Sigmoid colon (tissue), 7 donors: ENCODE data around the gene PEX6. TPM values are rescaled to one million over a fixed set of nuclear protein-coding genes. Genes with fewer than 3 reads are reported as not detected.
"Not testable (repeated sequence)": the region's sequence is repeated elsewhere in the genome, so short reads cannot be mapped to it uniquely, and the experiment has no call there.

Source experiments
- DNase-seq: peaks from one replicate; pipeline ENCODE4 v3.0.0-alpha.2; 2019
- H3K27ac ChIP-seq, 4 donors: fragments of 200-600 bp; sonication (generic); one replicate each; pipeline ENCODE4 v1.5.1; 2016 to 2019; ENCODE audit warnings: mild to moderate bottlenecking in 1 of 4
- H3K27me3 ChIP-seq, 3 donors: fragments of 200-600 bp; sonication (generic); one replicate each; pipeline ENCODE4 v1.5.1; 2019; ENCODE audit warnings: mild to moderate bottlenecking in 1 of 3
- H3K36me3 ChIP-seq, 4 donors: fragments of 200-600 bp; sonication (generic); one replicate each; pipeline ENCODE4 v1.5.1; 2016 to 2019
- H3K4me1 ChIP-seq, 4 donors: fragments of 200-600 bp; sonication (generic); one replicate each; pipeline ENCODE4 v1.5.1; 2017 to 2019
- H3K4me3 ChIP-seq, 4 donors: fragments of 200-600 bp; sonication (generic); one replicate each; pipeline ENCODE4 v1.5.1; 2017 to 2019; ENCODE audit warnings: mild to moderate bottlenecking in 2 of 4, moderate library complexity in 1 of 4
- H3K9me3 ChIP-seq, 4 donors: fragments of 200-600 bp in 3 of 4; sonication (generic) in 3 of 4; one replicate each; pipeline versions ENCODE4 v1.5.1 to v1.6.1; 2013 to 2019
- CTCF ChIP-seq, 4 experiments: fragments of 450-650 bp in 3 of 4; fragments of 200-600 bp in 1 of 4; IDR thresholded peaks; one replicate each; pipeline ENCODE4 v1.5.1; 2016 to 2019; ENCODE audit warnings: antibody characterized with exemption in 4 of 4, mild to moderate bottlenecking in 3 of 4, moderate library complexity in 2 of 4
- EP300 ChIP-seq, 4 donors: sonication (generic); formaldehyde crosslinking; IDR thresholded peaks; one replicate each; pipeline ENCODE4 v1.6.1; 2017; ENCODE audit warnings: antibody characterized with exemption in 4 of 4
- POLR2A ChIP-seq, 2 donors: fragments of 450-650 bp; IDR thresholded peaks; one replicate each; pipeline ENCODE4 v1.6.1; 2016; ENCODE audit warnings: antibody characterized with exemption in 2 of 2, mild to moderate bottlenecking in 2 of 2, moderate library complexity in 2 of 2
- POLR2AphosphoS5 ChIP-seq, 4 donors: sonication (generic); formaldehyde crosslinking; IDR thresholded peaks; one replicate each; pipeline ENCODE4 v1.6.1; 2017; ENCODE audit warnings: antibody characterized with exemption in 4 of 4
- WGBS, 2 donors: extraction: QIAGEN DNeasy Blood & Tissue Kit; methylation state at CpG; one replicate each; pipeline ENCODE4 v1.1.7; 2013; 5-methylcytosine and 5-hydroxymethylcytosine counted together
- intact Hi-C: fragments of 100-400 bp; cut with DNase I; formaldehyde crosslinking; loops from one replicate; pipeline ENCODE4 v1.15.1; 2023
- polyA plus RNA-seq, 3 donors: library from polyadenylated mRNA; stranded (reverse); fragments of 200-250 nt; gene quantifications; one replicate each; pipeline ENCODE4 v1.2.3, GENCODE V29; 2013
- total RNA-seq, 4 donors: library from RNA; depleted of rRNA; stranded (reverse); fragments of >200 nt; gene quantifications; one replicate each; pipeline ENCODE4 v1.1.0, GENCODE V29; 2016
- donor health status: healthy with polysubstance abuse.
- donor health status: Bipolar disorder and iron deficiency.
- donor health status: healthy.

PEX6 gene
- total and polyA plus RNA-seq, 7 donors = 10.2 to 21.5 (median 18.2) TPM

DNA sequence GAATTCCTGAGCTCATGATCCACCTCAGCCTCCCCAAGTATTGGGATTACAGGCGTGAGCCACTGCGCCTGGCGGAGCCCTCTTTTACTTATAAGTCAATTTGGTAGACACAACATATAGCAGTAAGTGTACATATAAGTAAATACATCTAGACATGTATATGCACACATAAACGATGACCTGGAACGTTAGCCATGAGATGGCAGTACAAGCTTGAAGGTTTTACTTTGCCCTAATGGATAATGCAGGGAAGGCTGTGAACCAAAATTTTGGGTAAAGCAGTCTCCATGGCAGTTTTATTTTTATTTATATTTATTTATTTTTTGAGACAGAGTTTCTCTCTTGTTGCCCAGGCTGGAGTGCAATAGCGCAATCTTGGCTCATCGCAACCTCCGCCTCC lies 20.9 kb downstream of the PEX6 start:
- no peak overlapping the region for H3K27ac ChIP-seq
- H3K36me3 ChIP-seq = peaks cover 0 to 4% (median 0%) of the 10 kb centered on the region in 4 donors
- DNase-seq = no peak
- TF ChIP-seq CTCF (IDR thresholded peaks at IDR 0.05) = no peak
- TF ChIP-seq POLR2AphosphoS5 (IDR thresholded peaks at IDR 0.05) = no peak
- TF ChIP-seq EP300 (IDR thresholded peaks at IDR 0.05) = no peak
- TF ChIP-seq POLR2A (IDR thresholded peaks at IDR 0.05) = no peak
- intact Hi-C loops = no loop called here
- WGBS, 2 donors = 80 to 89% methylated on average over 8 of the region's 8 CpGs
- no peaks in the 10 kb centered on the region for H3K27me3 ChIP-seq
- no peaks in the 10 kb centered on the region for H3K9me3 ChIP-seq
- peaks cover 0 to 16% (median 14%) of the 10 kb centered on the region in 4 donors for H3K4me1 ChIP-seq
- H3K4me3 ChIP-seq = no peak overlapping the region

DNA sequence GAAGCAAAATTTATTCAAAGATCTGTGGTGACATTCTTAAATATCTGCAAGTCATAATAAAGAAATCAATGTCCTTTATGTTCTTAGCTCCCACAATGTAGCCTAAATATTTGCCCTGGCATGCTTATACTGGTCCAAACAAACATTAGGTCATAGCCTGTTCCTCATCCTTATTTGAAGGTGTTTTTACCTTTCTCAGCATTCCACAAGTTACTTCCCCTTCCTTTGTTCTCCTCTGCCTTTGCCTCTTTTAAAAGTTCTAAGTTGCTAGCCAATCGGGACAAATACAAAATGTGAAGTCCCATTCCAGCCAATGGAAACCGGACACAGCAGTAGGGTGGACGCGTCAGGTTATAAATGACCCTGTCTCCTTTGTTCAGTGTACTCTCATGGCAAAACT lies 24.6 kb downstream of the PEX6 start:
- DNase-seq, H3K27me3 ChIP-seq, H3K27ac ChIP-seq, H3K4me1 ChIP-seq, intact Hi-C loops, H3K4me3 ChIP-seq, H3K36me3 ChIP-seq, H3K9me3 ChIP-seq: not testable (repeated sequence)
- 80 to 92% methylated on average over 4 of the region's 4 CpGs for WGBS, 2 donors

- TF ChIP-seq POLR2AphosphoS5 (IDR thresholded peaks at IDR 0.05) = no peak
- TF ChIP-seq EP300 (IDR thresholded peaks at IDR 0.05) = no peak
- TF ChIP-seq POLR2A (IDR thresholded peaks at IDR 0.05) = no peak
- no peak for TF ChIP-seq CTCF (IDR thresholded peaks at IDR 0.05)
- DNase-seq = no peak
- Histone ChIP-seq H3K4me3 (no peak overlapping the region), H3K27ac (no peak overlapping the region), H3K36me3 (no peaks in the 10 kb centered on the region), H3K9me3 (no peaks in the 10 kb centered on the region), H3K27me3 (no peaks in the 10 kb centered on the region), H3K4me1 (peaks cover 0 to 10% (median 7%) of the 10 kb centered on the region in 4 donors)
- intact Hi-C loops = no loop called here
- 93 to 94% methylated on average over 4 of the region's 4 CpGs for WGBS, 2 donors
Observed at GRCh38 chr6:42952389-42952788, 26.6 kb downstream of the PEX6 start.

DNA sequence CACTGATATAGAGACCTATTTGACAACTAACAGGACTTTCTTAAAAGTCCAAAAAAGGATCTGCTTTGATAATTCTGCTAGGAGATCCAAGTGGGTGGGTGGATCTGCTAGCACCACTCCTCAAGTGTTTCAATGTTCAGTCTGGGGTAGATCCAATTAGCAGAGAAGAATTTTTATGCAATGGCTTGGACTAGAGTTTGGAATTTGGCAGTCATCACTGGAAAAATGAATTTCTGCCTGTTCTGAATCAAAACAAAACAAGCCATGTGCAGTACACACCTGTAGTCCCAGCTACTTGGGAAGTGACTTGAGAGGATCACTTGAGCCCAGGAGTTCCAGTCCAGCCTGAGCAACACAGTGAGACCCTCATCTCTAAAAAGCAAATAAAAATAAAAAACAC lies 31.0 kb downstream of the PEX6 start:
- peak in 1 of 4 donors; percentile 20 for TF ChIP-seq POLR2AphosphoS5 (IDR thresholded peaks at IDR 0.05)
- no peak for TF ChIP-seq EP300 (IDR thresholded peaks at IDR 0.05)
- intact Hi-C loops = no loop called here

GRCh38 chr6:42942444-42942843 lies 36.5 kb downstream of the PEX6 start:
- DNase-seq = no peak
- Histone ChIP-seq H3K4me3 (no peak overlapping the region), H3K36me3 (peaks cover 8 to 35% (median 26%) of the 10 kb centered on the region in 4 donors), H3K4me1 (no peaks in the 10 kb centered on the region), H3K27me3 (no peaks in the 10 kb centered on the region), H3K9me3 (no peaks in the 10 kb centered on the region), H3K27ac (no peak overlapping the region)
- intact Hi-C loops = no loop called here
- TF ChIP-seq POLR2A (IDR thresholded peaks at IDR 0.05) (no peak), CTCF (IDR thresholded peaks at IDR 0.05) (no peak), POLR2AphosphoS5 (IDR thresholded peaks at IDR 0.05) (no peak), EP300 (IDR thresholded peaks at IDR 0.05) (no peak)
- WGBS, 2 donors = 84 to 86% methylated on average over 7 of the region's 7 CpGs

More for the DNA sequence above, 31.0 kb downstream of the PEX6 start:
- no peak for DNase-seq
- no peaks in the 10 kb centered on the region for H3K9me3 ChIP-seq
- no peak overlapping the region for H3K4me3 ChIP-seq
- peaks cover 0 to 13% (median 6%) of the 10 kb centered on the region in 4 donors for H3K36me3 ChIP-seq
- no peaks in the 10 kb centered on the region for H3K27me3 ChIP-seq
- peak overlapping the region in 1 of 4 donors; percentile 0 for H3K27ac ChIP-seq
- peaks cover 0 to 10% (median 7%) of the 10 kb centered on the region in 4 donors for H3K4me1 ChIP-seq

- DNase-seq, H3K4me3 ChIP-seq, H3K4me1 ChIP-seq, H3K27me3 ChIP-seq, H3K27ac ChIP-seq, intact Hi-C loops, H3K9me3 ChIP-seq: not testable (repeated sequence)
- 95 to 96% methylated on average over 5 of the region's 5 CpGs for WGBS, 2 donors
- peaks cover 8 to 43% (median 36%) of the 10 kb centered on the region in 4 donors for H3K36me3 ChIP-seq
Observed at GRCh38 chr6:42941356-42941755, 37.6 kb downstream of the PEX6 start.
